NB4 (cell line): ENCODE measurements around the gene SGPP2.

Experiments
- DNase-seq: peaks from one replicate; pipeline ENCODE4 v3.0.0; 2010; ENCODE audit warnings: low read depth
- H3K4me3 ChIP-seq: one replicate; pipeline ENCODE4 v1.5.1; 2011; ENCODE audit warnings: mild to moderate bottlenecking, low read depth, low read length, moderate library complexity
- CTCF ChIP-seq: IDR thresholded peaks from one replicate; pipeline ENCODE4 v1.5.1; 2012; ENCODE audit warnings: low read depth, low read length
- MYC ChIP-seq: IDR thresholded peaks from 2 replicates; pipeline ENCODE4 v1.6.1; 2011; ENCODE audit warnings: low read depth, low read length
- POLR2A ChIP-seq: IDR thresholded peaks from 2 replicates; pipeline ENCODE4 v1.6.1; 2011; ENCODE audit warnings: mild to moderate bottlenecking; ENCODE audit not compliant: insufficient read length; ENCODE audit errors: extremely low read depth
- TF ChIP-seq, protein P1 (sequence below): IDR thresholded peaks from 2 replicates; pipeline ENCODE4 v1.6.1; 2011; ENCODE audit warnings: low read depth, low read length

SGPP2 gene

DNA sequence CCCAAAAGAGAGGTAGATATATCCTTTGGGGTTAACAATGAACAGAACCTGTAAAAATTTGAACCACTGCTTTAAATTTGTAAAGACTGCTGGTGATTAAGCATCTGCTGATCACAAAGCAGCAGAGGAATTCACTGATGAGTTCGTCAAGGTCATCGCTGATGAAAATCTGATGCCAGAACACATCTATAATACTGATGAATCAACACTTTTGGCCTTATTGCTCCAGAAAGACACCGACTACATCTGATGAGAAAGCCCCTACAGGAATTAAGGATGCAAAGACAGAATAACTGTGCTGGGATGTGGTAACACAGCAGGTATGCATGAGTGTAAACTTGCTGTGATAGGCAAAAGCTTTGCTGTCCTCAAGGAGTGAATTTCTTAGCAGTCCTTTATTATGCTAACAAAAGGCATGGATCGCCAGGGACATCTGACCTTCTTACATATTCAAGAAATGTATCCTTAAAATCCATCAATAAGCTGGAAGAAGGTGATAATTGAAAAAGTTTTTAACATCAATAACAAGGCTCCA is 30.5 kb upstream of the SGPP2 start:
- H3K4me3 ChIP-seq, result no peak overlapping the region
- DNase-seq, result no peak
- no peak for TF ChIP-seq CTCF
- no peak for TF ChIP-seq MYC

- DNase-seq, result no peak
- TF ChIP-seq, protein P1, sequence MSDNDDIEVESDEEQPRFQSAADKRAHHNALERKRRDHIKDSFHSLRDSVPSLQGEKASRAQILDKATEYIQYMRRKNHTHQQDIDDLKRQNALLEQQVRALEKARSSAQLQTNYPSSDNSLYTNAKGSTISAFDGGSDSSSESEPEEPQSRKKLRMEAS, result no peak
- no peak for TF ChIP-seq MYC
- TF ChIP-seq CTCF, result no peak
- TF ChIP-seq POLR2A, result no peak
- no peak overlapping the region for H3K4me3 ChIP-seq
Measured at GRCh38 chr2:222398446-222398885, 25.9 kb upstream of the SGPP2 start.

DNA sequence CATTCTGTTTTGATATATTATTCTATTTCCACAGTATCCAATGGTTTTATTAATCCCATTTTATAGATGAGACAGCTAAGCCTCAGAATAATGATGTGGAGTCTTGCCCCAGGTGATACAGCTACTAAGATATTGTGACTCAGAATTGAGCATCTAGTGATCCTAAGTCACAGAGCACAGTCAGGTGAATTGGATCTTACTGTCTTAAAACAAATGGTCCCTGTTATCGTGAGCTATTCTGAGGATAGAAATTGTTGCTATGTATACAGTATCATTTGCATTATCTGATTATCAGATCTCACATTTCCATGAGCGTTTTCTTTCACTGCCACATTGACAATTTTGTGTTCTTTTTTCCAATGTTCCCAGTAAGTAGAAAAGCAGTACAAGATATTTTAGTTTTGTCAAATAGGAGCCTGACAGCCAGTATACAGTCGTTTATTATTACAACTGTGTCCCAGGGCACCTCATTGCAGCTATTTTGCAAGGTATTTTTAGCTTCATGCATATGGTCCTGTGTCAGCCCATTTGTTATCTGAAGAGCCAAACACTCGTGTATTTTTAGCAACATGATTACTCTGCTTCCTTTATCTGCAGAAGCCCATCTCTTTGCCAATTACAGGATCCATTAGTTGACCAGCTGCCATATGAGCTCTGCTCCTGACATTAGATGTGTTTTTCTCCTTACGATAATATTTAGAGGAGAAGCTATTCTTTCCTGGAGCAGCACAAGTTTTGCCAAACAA is 25.1 kb upstream of the SGPP2 start:
- peak; percentile 11 for DNase-seq
- TF ChIP-seq POLR2A (no peak), MYC (no peak), CTCF (no peak)
- TF ChIP-seq, protein P1, result no peak
- no peak overlapping the region for H3K4me3 ChIP-seq

GRCh38 chr2:222404151-222404905 is 20.0 kb upstream of the SGPP2 start:
- DNase-seq, result peak; percentile 52
- no peak overlapping the region for H3K4me3 ChIP-seq
- TF ChIP-seq, protein P1, result no peak
- TF ChIP-seq MYC (no peak), CTCF (no peak), POLR2A (no peak)

DNA sequence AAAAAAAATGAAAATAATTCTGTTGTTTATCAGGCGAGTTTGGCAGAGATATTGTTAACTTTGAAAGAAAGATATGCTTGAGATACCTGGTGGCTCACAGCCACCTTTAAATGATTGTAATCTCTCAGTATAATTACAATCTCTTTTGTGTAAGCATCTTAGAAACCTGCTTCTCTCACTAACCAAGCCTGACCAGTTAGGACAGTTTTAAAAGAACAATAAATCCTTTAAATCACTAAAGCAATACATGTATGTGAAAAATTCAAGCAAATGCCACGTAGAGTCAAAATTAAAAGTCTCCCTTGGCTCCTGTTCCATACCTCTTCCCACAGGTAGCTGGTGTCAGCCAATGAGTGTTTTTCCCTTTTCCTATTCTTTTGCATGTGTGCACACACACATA is 15.7 kb upstream of the SGPP2 start:
- DNase-seq, result no peak
- TF ChIP-seq CTCF (no peak), MYC (no peak), POLR2A (no peak)
- TF ChIP-seq, protein P1, result no peak
- no peak overlapping the region for H3K4me3 ChIP-seq
